Body of pancreas (tissue), 4 donors: ENCODE results near the gene CXCL11. TPM values are rescaled to one million over a fixed set of nuclear protein-coding genes. Genes with fewer than 3 reads are reported as not detected.

Source experiments
- ATAC-seq: fragments of 150-250 bp; one replicate; pipeline ENCODE4 v1.9.1; 2016
- DNase-seq, 4 donors: peaks; one replicate each; pipeline ENCODE4 v3.0.0-alpha.2; 2019
- H3K27ac ChIP-seq, 4 donors: fragments of 200-600 bp; sonication (generic); 1 replicate in 3 of 4; 2 replicates in 1 of 4; pipeline versions ENCODE4 v1.5.1 to v1.6.1; 2016 to 2019; ENCODE audit warnings: mild to moderate bottlenecking in 1 of 4, mixed read lengths in 1 of 4, moderate library complexity in 1 of 4
- H3K27me3 ChIP-seq, 2 donors: fragments of 200-600 bp; sonication (generic); one replicate each; pipeline ENCODE4 v1.6.0; 2016; ENCODE audit warnings: mild to moderate bottlenecking in 1 of 2
- H3K36me3 ChIP-seq, 2 donors: fragments of 200-600 bp; sonication (generic); replicated peaks in 1 of 2; 2 replicates each; pipeline ENCODE4 v1.5.1; 2016; ENCODE audit warnings: low read depth in 2 of 2; ENCODE audit not compliant: insufficient read depth in 1 of 2
- H3K4me1 ChIP-seq: fragments of 200-600 bp; sonication (generic); one replicate; pipeline ENCODE4 v1.6.0; 2016
- H3K4me3 ChIP-seq, 2 donors: fragments of 200-600 bp; sonication (generic); 1 replicate in 1 of 2; 2 replicates in 1 of 2; pipeline ENCODE4 v1.5.1; 2016 to 2019
- H3K9me3 ChIP-seq, 3 donors: fragments of 200-600 bp; sonication (generic); 1 replicate in 2 of 3; 2 replicates in 1 of 3; pipeline ENCODE4 v1.5.1; 2016
- CTCF ChIP-seq, 7 experiments: fragments of 450-650 bp in 4 of 7; fragments of 200-600 bp in 3 of 7; sonication (generic) in 3 of 7; IDR thresholded peaks; one replicate each; pipeline ENCODE4 v1.5.1; 2016 to 2019; ENCODE audit warnings: antibody characterized with exemption in 7 of 7
- POLR2A ChIP-seq, 3 donors: fragments of 450-650 bp; IDR thresholded peaks; one replicate each; pipeline ENCODE4 v1.6.1; 2016; ENCODE audit warnings: antibody characterized with exemption in 3 of 3, mild to moderate bottlenecking in 2 of 3
- WGBS, 2 donors: methylation state at CpG; one replicate each; pipeline ENCODE4 v1.1.5; 2017; 5-methylcytosine and 5-hydroxymethylcytosine counted together
- intact Hi-C: fragments of 100-400 bp; cut with DNase I; formaldehyde crosslinking; loops from one replicate; pipeline ENCODE4 v1.15.1; 2023
- total RNA-seq, 2 donors: library from RNA; depleted of rRNA; stranded (reverse); fragments of >200 nt; gene quantifications; one replicate each; pipeline ENCODE4 v1.1.0, GENCODE V29; 2016

CXCL11 gene
- total RNA-seq, 2 donors from 2014 or later, result 0.52 TPM; not detected in 1

DNA sequence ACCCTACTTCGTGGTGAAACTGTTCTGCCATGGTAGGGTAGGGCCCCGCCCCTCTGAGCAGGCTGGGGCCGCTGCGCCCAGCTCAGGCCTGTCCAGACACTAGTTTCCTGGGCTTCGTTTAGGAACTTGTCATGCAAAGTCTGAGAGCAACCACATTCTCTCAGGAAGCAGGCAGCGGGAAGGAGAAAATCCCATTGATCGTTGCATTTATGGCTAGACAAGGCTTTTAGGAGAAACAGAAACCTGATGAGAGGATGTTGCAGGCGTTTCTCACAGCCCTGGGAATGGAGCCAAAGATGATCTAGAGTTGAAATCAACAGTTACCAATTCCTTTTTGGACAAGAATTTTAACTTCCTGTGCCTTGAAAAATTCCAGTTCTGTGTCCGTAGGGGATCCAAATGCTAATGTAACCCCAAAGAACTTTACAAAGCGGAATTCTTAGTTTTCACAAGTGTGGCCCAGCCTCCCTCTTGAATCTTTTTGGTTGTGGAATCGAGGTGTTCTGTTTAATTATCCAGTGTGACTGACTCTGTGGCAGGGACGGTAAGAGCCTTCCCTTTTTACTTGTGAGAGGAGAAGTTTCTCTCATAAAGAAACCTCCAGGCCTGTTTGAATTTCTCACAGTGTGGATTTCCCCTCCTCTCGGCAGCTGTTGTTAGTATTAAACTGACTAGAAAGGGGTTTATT lies 24.0 kb downstream of the CXCL11 start:
- DNase-seq, result peak in 1 of 4 donors; percentile 30
- no peak overlapping the region for H3K4me3 ChIP-seq
- TF ChIP-seq POLR2A (IDR thresholded peaks at IDR 0.05) (no peak), CTCF (IDR thresholded peaks at IDR 0.05) (no peak)
- H3K36me3 ChIP-seq, result no peaks in the 10 kb centered on the region
- no peaks in the 10 kb centered on the region for H3K27me3 ChIP-seq
- H3K9me3 ChIP-seq, result no peaks in the 10 kb centered on the region
- H3K4me1 ChIP-seq, result peaks cover 23% of the 10 kb centered on the region
- ATAC-seq, result no peak
- WGBS, 2 donors, result 64 to 79% methylated on average over 13 of the region's 13 CpGs
- intact Hi-C loops, result no loop called here
- H3K27ac ChIP-seq, result peak overlapping the region in 1 of 4 donors; percentile 34

- Histone ChIP-seq H3K36me3 (no peaks in the 10 kb centered on the region), H3K9me3 (no peaks in the 10 kb centered on the region), H3K4me3 (no peak overlapping the region), H3K27me3 (no peaks in the 10 kb centered on the region), H3K27ac (peak overlapping the region in 1 of 4 donors; percentile 34), H3K4me1 (peaks cover 16% of the 10 kb centered on the region)
- ATAC-seq (no peak), DNase-seq (no peak)
- intact Hi-C loops, result no loop called here
- WGBS, 2 donors, result 95% methylated on average over 14 to 31 of the region's 31 CpGs
- TF ChIP-seq CTCF (IDR thresholded peaks at IDR 0.05) (no peak), POLR2A (IDR thresholded peaks at IDR 0.05) (no peak)
Measured at GRCh38 chr4:76011018-76011670, 24.7 kb downstream of the CXCL11 start.

DNA sequence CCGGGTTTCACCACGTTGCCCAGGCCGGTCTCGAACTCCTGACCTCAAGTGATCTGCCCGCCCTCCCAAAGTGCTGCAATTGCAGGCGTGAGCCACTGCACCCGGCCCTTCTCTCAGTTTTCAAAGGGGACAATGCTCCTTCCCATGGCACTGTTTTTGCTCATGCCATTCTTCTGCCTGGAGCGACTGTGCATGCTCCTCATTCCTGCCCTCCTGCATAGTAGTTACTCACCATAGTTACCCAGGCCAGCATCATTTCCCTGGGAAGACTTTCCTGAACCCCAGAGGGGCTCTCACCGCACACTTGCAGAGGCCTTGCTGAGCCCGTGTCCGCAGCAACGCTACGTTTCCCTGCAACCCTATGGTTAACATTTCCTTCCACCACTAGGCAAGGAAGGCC lies 25.3 kb downstream of the CXCL11 start:
- 95 to 97% methylated on average over 13 of the region's 13 CpGs for WGBS, 2 donors
- Histone ChIP-seq H3K4me3 (no peak overlapping the region), H3K4me1 (peaks cover 11% of the 10 kb centered on the region), H3K36me3 (no peaks in the 10 kb centered on the region), H3K27me3 (no peaks in the 10 kb centered on the region), H3K27ac (no peak overlapping the region), H3K9me3 (no peaks in the 10 kb centered on the region)
- ATAC-seq (no peak), DNase-seq (no peak)
- intact Hi-C loops, result no loop called here
- TF ChIP-seq CTCF (IDR thresholded peaks at IDR 0.05) (no peak), POLR2A (IDR thresholded peaks at IDR 0.05) (no peak)

- peaks cover 11% of the 10 kb centered on the region for H3K4me1 ChIP-seq
- no peak overlapping the region for H3K4me3 ChIP-seq
- no peak for TF ChIP-seq CTCF (IDR thresholded peaks at IDR 0.05)
- no peak for TF ChIP-seq POLR2A (IDR thresholded peaks at IDR 0.05)
- H3K27ac ChIP-seq, result no peak overlapping the region
- intact Hi-C loops, result no loop called here
- 78 to 80% methylated on average over 5 of the region's 5 CpGs for WGBS, 2 donors
- H3K27me3 ChIP-seq, result no peaks in the 10 kb centered on the region
- H3K36me3 ChIP-seq, result no peaks in the 10 kb centered on the region
- H3K9me3 ChIP-seq, result no peaks in the 10 kb centered on the region
- DNase-seq (no peak), ATAC-seq (no peak)
Measured at GRCh38 chr4:76009311-76009710, 26.6 kb downstream of the CXCL11 start.
